IPS-NIHi11 (cell line): ENCODE data around the gene MED16.
"Not testable (repeated sequence)": the region's sequence is repeated elsewhere in the genome, so short reads cannot be mapped to it uniquely, and the experiment has no call there.

ENCODE experiments used
- DNase-seq: peaks from one replicate; pipeline ENCODE4 v3.0.0; 2012; ENCODE audit warnings: mixed read lengths, low spot score

MED16 gene

GRCh38 chr19:888581-889385 lies 4.2 kb downstream of the MED16 start:
- DNase-seq = no peak

GRCh38 chr19:887599-887998 lies 5.4 kb downstream of the MED16 start:
- DNase-seq = no peak

GRCh38 chr19:887072-887471 lies 5.9 kb downstream of the MED16 start:
- no peak for DNase-seq

GRCh38 chr19:885536-886224 lies 7.3 kb downstream of the MED16 start:
- DNase-seq = no peak

GRCh38 chr19:884420-885211 lies 8.4 kb downstream of the MED16 start:
- DNase-seq = no peak

GRCh38 chr19:883661-884211 lies 9.3 kb downstream of the MED16 start:
- DNase-seq = peak; percentile 54

- no peak for DNase-seq
Measured at GRCh38 chr19:882871-883497, 10.0 kb downstream of the MED16 start.

- no peak for DNase-seq
Measured at GRCh38 chr19:881385-882071, 11.5 kb downstream of the MED16 start.

GRCh38 chr19:879711-880438 lies 13.1 kb downstream of the MED16 start:
- peak; percentile 53 for DNase-seq

GRCh38 chr19:878751-879561 lies 14.0 kb downstream of the MED16 start:
- not testable (repeated sequence) for DNase-seq

GRCh38 chr19:877992-878660 lies 14.9 kb downstream of the MED16 start:
- DNase-seq = not testable (repeated sequence)

GRCh38 chr19:876780-877314 lies 16.1 kb downstream of the MED16 start:
- DNase-seq = no peak

- no peak for DNase-seq
Measured at GRCh38 chr19:876089-876488, 16.9 kb downstream of the MED16 start.

- DNase-seq = no peak
Measured at GRCh38 chr19:875265-875879, 17.6 kb downstream of the MED16 start.

- no peak for DNase-seq
Measured at GRCh38 chr19:873561-874041, 19.4 kb downstream of the MED16 start.

GRCh38 chr19:873084-873483 lies 19.9 kb downstream of the MED16 start:
- peak; percentile 69 for DNase-seq

GRCh38 chr19:872266-872951 lies 20.6 kb downstream of the MED16 start:
- DNase-seq = peak; percentile 79
